Activated T-cell treated with anti-CD3 and anti-CD28 coated beads, Interleukin-2, amount 50 U/mL, for 48 hours (primary cell): ENCODE results near the gene NOS1AP.
"Not testable (repeated sequence)": the region's sequence is repeated elsewhere in the genome, so short reads cannot be mapped to it uniquely, and the experiment has no call there.

Experiments
- DNase-seq, 2 experiments: peaks; one replicate each; pipeline ENCODE4 v3.0.0-alpha.2; 2020

NOS1AP gene

DNA sequence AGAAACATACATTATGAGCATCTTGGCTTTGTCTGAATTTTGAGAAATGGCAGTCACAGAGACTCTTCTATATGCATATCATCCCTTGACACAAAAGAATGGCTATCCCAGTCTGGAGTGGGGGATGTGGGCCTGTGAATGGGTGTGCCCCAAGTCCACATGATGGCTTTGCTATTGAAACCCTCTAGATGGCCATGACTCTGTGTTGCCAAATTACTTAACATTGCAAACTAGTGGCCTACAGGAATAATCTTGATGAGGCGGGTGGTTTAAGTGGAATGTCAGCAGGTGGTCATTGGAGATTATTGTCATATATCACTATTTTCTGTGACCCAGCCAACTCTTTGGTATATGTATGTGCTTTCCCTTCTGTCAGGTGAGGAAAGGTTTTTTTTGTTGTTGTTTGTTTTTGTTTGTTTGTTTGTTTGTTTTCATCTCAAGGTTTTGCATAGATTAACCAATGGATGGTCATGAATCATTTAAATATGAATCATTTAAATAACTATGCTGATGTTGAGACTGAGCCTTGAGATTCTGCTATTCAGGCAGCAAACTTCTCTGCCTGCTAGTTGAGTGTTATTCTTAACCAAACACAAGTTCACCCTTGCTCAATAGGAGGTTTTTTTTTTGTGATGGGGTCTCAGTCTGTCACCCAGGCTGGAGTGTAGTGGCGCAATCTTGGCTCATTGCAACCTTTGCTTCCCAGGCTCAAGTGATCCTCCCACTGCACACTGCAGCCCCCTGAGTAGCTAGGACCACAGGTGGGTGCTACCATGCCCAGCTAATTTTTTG lies 103.0 kb downstream of the NOS1AP start:
- DNase-seq, result no peak

DNA sequence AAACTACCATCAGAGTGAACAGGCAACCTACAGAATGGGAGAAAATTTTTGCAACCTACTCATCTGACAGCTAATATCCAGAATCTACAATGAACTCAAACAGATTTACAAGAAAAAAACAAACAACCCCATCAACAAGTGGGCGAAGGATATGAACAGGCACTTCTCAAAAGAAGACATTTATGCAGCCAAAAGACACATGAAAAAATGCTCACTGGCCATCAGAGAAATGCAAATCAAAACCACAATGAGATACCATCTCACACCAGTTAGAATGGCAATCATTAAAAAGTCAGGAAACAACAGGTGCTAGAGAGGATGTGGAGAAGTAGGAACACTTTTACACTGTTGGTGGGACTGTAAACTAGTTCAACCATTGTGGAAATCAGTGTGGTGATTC lies 104.1 kb downstream of the NOS1AP start:
- not testable (repeated sequence) for DNase-seq

GRCh38 chr1:162174027-162174426 lies 104.5 kb downstream of the NOS1AP start:
- not testable (repeated sequence) for DNase-seq

DNA sequence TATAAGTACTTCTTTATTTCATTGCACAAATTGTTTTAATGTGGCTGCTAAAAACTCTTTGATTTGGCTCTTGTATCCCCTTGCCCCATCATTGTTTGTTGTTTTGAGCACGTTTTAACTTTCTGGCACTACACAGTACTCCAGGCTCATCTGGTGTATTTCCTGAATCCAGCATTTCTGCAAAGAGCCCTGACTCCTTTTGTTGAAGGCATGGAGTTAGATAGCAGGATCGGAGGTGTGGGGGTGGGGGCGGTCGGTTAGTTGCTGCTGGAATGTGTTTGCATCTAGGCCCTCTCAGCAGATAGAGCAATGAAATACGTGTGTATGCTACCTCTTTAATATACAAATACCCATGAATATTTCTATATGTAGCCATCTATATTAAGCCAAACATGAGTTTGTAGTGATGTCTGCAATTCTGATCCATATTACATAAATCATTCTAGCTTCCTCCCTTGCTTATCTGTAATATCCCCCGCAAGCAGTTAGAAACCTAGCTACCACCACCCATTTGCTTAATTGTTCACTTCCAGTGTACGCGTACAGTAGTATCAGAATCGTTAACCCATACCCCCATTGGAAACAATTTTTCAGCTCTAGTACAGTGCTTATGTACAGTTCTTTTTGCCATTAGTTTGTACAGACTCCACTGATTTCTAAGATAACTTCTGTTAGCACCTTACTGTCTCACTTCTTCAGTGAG lies 106.0 kb downstream of the NOS1AP start:
- no peak for DNase-seq

- DNase-seq, result no peak
Observed at GRCh38 chr1:162177126-162177525, 107.6 kb downstream of the NOS1AP start.

- no peak for DNase-seq
Observed at GRCh38 chr1:162178432-162178831, 108.9 kb downstream of the NOS1AP start.

GRCh38 chr1:162179121-162179520 lies 109.6 kb downstream of the NOS1AP start:
- no peak for DNase-seq

- no peak for DNase-seq
Observed at GRCh38 chr1:162180813-162181212, 111.3 kb downstream of the NOS1AP start.

DNA sequence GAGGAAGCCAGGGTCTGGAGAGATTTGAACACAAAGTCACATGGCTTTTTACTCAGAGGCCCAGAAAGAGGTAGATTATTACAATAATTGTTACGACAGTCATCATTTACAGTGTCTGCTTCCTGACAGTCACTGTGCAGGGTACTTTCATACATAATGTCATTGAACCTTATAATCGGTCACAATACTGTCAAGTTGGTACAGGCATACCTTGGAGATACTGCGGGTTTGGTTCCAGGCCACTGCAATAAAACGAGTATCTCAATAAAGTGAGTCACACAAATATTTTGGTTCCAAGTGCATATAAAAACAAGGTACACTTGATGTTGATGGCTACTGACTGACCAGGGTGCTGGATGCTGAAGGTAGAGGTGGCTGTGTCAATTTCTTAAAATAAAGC lies 112.6 kb downstream of the NOS1AP start:
- no peak for DNase-seq

DNA sequence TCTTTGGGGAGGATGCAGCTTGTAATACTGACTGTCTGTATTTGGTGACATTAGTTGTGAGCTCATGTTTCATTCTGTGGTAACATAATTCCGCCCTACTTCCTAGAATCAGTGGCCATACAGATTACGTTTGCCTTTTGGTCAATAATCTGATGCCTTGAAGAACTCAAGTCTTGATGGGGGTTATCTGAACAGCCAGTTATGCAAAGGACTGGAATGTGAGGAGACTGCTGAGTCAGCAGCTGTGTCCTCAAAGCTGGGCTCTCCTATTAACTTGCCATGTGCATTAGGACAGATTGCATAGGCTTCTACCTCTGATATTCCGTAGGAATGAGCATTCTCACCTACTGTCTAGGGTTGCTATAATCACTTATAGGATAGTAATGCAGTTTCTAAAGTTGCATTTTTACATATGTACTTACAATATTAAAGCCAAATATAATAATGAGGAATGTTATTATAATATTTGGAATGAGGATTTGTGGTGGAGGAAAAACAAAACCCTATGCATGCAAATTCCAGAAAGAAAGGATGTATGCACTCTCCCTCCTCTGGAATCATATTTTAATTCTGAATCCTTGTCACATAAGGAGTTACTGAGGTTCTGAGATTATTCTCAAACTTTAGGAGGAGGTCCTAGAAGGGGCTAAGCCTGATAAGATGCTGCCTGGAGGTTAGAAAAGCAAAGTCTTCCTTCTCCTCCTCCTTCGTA lies 116.0 kb downstream of the NOS1AP start:
- no peak for DNase-seq

DNA sequence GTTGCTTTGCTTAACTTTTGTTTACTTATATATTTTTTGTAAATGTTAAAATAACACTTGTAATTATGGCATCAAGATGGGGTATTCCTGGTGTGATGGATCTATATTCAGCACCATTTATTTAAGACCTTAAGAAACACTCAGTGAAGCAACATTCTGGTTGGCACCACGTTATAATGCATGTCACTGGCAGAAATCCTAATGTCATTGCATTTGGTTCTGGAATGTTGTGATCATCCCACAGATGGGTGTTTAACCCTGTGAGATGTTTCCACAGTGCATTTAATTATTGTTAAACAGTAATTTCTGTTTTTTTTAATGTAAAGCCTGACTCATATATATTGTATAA lies 116.5 kb downstream of the NOS1AP start:
- no peak for DNase-seq

DNA sequence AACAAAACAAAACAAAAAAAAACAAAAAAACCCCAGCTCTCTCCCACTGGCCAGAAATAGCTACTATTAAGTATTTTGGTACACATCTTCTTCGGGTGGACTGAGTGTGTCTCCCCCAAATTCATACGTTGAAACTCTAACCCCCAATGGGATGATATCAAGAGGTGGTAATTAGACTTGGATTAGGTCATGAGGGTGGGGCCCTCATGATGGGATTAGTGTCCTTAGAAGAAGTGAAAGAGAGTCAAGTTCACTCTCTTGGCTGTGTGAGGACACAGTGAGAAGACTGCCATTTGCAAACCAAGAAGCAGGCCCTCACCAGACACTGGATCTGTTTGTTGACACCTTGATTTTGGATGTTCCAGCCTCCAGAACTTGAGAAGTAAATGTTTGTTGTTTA lies 116.9 kb downstream of the NOS1AP start:
- DNase-seq, result no peak

DNA sequence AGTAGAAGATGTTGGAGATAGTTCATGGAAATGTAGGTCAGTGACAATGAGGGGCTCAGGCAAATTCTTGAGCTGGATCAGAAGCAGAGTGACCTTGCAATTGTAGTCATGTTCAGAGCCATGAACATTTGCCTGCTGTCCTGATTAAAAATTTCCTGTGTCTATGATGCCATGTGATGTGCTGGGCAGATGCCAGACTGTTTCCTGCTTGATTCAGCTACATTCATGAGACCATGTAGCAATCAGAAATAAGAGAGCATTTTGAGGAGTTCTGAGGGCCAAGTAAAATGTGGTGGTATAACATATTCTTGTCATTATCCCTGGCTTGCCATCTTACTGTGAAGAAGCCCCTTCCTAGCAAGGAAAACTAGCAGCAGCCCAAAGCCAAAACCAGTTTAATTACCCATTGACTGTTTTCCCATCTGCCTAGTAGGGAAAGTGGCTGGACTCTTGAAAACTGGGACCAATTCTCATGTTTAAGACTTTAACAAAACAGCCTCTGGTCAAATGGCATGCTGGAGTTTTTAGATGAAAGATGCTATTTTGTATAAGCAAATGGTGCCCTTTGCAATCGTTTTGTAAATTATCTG lies 118.3 kb downstream of the NOS1AP start:
- no peak for DNase-seq

DNA sequence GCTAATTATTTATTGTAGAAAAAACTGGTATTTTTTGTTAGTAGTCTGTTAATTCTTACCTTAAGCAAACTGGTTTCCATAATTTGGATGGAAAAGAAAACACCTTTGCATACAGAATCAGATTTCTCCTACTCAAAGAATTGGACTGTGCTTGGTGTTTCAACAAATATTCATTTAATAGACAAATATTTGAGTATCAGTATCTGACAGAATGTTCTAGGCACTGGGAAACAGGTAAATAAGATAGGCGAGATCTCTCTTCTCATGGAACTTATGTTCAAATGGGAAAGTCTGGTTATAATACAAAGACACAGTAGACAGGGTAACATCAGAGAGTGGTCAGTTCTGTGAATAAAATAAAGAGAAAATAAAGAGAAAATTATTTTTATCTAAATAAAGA lies 119.9 kb downstream of the NOS1AP start:
- no peak for DNase-seq

- no peak for DNase-seq
Observed at GRCh38 chr1:162191396-162192305, 122.2 kb downstream of the NOS1AP start.

DNA sequence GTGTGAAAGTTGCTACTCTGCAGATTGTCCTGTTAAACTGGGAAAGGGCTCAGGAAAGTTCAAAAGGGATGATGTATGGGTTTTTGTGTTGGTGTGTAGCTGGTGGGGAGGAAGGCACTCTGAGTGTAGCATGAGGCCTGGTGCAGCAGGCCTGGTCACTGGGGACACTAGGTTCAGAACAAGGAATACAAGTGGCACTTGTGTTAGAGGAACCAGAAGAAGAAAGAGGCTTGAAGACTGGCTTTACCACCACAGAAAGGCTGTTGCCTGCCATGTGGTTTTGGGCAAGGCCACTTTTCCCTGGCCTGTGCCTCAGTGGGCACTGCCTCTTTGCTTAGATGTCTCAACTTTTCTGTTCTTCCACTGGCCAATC lies 122.8 kb downstream of the NOS1AP start:
- DNase-seq, result no peak

DNA sequence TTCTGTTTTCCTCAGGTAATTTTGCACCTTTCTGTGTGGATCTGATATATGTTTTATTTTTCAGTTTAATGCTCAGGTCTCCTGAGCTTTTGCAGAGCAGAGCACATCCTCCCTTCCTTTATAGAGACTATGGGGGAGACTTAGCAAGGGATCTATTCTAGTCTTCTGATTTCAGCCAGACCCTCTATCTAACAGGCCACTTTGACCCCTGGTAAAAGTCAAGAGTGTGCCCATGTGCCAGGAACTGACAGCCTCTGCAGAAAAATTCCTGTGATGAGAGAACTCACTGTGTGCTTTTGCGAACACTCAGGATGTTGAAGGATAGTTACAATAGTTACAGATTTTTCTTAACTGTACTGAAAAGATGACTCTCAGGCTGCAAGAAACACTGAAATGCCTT lies 123.3 kb downstream of the NOS1AP start:
- no peak for DNase-seq

- DNase-seq, result no peak
Observed at GRCh38 chr1:162193221-162193620, 123.7 kb downstream of the NOS1AP start.

GRCh38 chr1:162193815-162194214 lies 124.3 kb downstream of the NOS1AP start:
- no peak for DNase-seq

- DNase-seq, result no peak
Observed at GRCh38 chr1:162195567-162195966, 126.1 kb downstream of the NOS1AP start.

- DNase-seq, result no peak
Observed at GRCh38 chr1:162196387-162196786, 126.9 kb downstream of the NOS1AP start.

DNA sequence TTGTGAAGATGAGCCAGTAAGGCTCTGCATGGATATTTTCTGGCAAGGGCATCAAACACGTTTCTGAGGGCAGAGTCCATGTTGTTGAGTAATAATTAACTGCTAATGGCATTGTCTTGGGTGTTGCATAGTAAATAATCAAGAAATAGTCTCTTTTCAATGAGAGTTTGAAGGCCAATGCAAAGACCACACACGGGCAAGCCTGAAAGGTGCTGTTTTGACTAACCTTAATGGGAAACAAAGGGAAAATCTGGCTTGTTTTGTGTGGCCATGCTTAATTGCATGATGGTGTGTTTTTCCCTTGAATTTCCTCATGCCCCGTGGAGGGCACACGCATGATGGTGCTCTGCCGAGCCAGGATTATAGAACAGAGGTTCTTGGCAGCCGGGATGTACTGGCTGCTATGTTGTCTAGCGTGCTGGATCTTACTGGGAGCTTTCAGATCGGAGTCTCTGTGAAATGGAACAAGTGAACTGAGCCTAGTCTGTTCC lies 127.6 kb downstream of the NOS1AP start:
- DNase-seq, result no peak
